Endodermal cell (in vitro differentiated cells): ENCODE results near the gene CLEC19A. TPM values are rescaled to one million over a fixed set of nuclear protein-coding genes. Genes with fewer than 3 reads are reported as not detected.

Experiments
- DNase-seq: peaks from one replicate; pipeline ENCODE4 v3.0.0-alpha.2; 2017
- H3K27ac ChIP-seq: 2 replicates; pipeline ENCODE4 v1.5.1; 2013; ENCODE audit warnings: mild to moderate bottlenecking, low read depth, low read length, moderate library complexity
- H3K27me3 ChIP-seq: 2 replicates; pipeline ENCODE4 v1.6.1; 2013; ENCODE audit warnings: mild to moderate bottlenecking, low read length, moderate library complexity; ENCODE audit not compliant: insufficient read depth, control insufficient read depth, poor library complexity, severe bottlenecking
- H3K36me3 ChIP-seq: 2 replicates; pipeline ENCODE4 v1.7.0; 2013; ENCODE audit warnings: mild to moderate bottlenecking, low read length, moderate library complexity; ENCODE audit not compliant: control insufficient read depth, insufficient read depth
- H3K4me1 ChIP-seq: one replicate; pipeline ENCODE4 v1.7.0; 2013; ENCODE audit warnings: low read length; ENCODE audit not compliant: control insufficient read depth, insufficient read depth
- H3K4me3 ChIP-seq: 2 replicates; pipeline ENCODE4 v1.5.1; 2013; ENCODE audit warnings: mild to moderate bottlenecking, low read length, moderate library complexity
- H3K9ac ChIP-seq: 2 replicates; pipeline ENCODE4 v1.6.1; 2013; ENCODE audit warnings: mild to moderate bottlenecking, low read length, moderate library complexity; ENCODE audit not compliant: poor library complexity, severe bottlenecking; ENCODE audit errors: extremely low read depth
- H3K9me3 ChIP-seq: 2 replicates; pipeline ENCODE4 v1.6.1; 2013; ENCODE audit warnings: mild to moderate bottlenecking, low read length, moderate library complexity; ENCODE audit not compliant: control insufficient read depth
- H3K27ac Mint-ChIP-seq: 2 replicates; pipeline ENCODE4 v1.8.0; 2020; ENCODE audit warnings: mixed read lengths
- H3K27me3 Mint-ChIP-seq: 2 replicates; pipeline ENCODE4 v1.8.0; 2021; ENCODE audit warnings: mild to moderate bottlenecking, mixed read lengths; ENCODE audit not compliant: insufficient read depth
- H3K36me3 Mint-ChIP-seq: 2 replicates; pipeline ENCODE4 v1.8.0; 2020; ENCODE audit warnings: low read depth, mixed read lengths
- H3K4me1 Mint-ChIP-seq: 2 replicates; pipeline ENCODE4 v1.8.0; 2020; ENCODE audit warnings: mixed read lengths
- H3K4me3 Mint-ChIP-seq: 2 replicates; pipeline ENCODE4 v1.8.0; 2020; ENCODE audit warnings: mild to moderate bottlenecking, moderate library complexity, mixed read lengths
- H3K9me3 Mint-ChIP-seq: 2 replicates; pipeline ENCODE4 v1.8.0; 2020; ENCODE audit warnings: mild to moderate bottlenecking, mixed read lengths
- CTCF ChIP-seq: fragments of 200-600 bp; sonication (generic); conservative IDR thresholded peaks from 2 replicates; pipeline ENCODE4 v1.5.0; 2021; ENCODE audit warnings: antibody characterized with exemption, mild to moderate bottlenecking
- WGBS, 2 experiments: methylation state at CpG; one replicate each; pipeline versions ENCODE4 v1.1.5 to v1.1.7; 2013; ENCODE audit warnings: missing lambda C conversion rate in 2 of 2, mixed read lengths in 1 of 2; ENCODE audit not compliant: insufficient coverage in 1 of 2, insufficient read length in 1 of 2; 5-methylcytosine and 5-hydroxymethylcytosine counted together
- total RNA-seq, 2 donors: library from RNA; stranded (reverse); fragmentation: NEBNext Ultra II Directional in 1 of 2; extraction: Animal tissue kit (Norgen Biotek cat#: 25700) in 1 of 2; gene quantifications; 2 replicates in 1 of 2; 3 replicates in 1 of 2; pipeline ENCODE4 v1.2.1, GENCODE V29; 2021

The CLEC19A gene
- total RNA-seq, 2 donors from 2014 or later, result 1.6 to 1.9 TPM

DNA sequence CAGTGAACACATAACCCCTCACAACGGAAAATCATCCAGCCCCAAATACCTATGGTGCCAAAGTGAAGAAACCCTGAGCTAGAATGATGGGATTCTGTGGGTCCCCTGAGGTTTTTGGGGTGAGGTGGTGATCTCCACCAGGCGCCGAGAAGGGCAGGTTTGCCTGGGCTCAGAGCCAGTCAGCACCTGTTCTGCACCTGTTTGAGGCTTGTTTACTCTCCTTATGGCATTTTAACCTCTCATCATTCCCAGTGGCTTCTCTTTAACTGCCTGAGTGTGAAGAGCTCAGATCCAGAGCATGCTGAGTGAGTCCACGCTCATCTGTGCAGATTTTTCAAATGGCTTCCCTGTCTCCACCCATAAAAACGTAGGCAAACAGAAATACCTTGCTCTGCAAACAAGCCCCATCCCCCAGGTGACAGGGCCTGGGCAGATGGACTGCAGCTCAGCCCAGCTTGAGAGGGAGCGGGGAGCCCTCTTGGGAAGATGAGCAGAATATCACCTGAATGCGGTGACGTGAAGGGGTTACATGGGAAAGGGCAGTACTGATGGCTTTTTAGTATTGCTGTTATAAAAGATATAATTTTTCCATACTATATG is 40.1 kb upstream of the CLEC19A start:
- peaks cover 5% of the 10 kb centered on the region for H3K9me3 Mint-ChIP-seq
- TF ChIP-seq CTCF, result no peak
- Histone ChIP-seq H3K9ac (no peak overlapping the region), H3K36me3 (peaks cover 19% of the 10 kb centered on the region), H3K4me3 (no peak overlapping the region), H3K4me1 (no peaks in the 10 kb centered on the region), H3K27ac (no peak overlapping the region), H3K27me3 (no peaks in the 10 kb centered on the region), H3K9me3 (peaks cover 8% of the 10 kb centered on the region)
- H3K27ac Mint-ChIP-seq, result no peak overlapping the region
- H3K4me3 Mint-ChIP-seq, result no peak overlapping the region
- 87% methylated on average over 6 of the region's 8 CpGs; no CpG with 5 or more reads in 1 of the 2 experiments for WGBS, 2 experiments
- peaks cover 3% of the 10 kb centered on the region for H3K4me1 Mint-ChIP-seq
- H3K36me3 Mint-ChIP-seq, result peaks cover 13% of the 10 kb centered on the region
- DNase-seq, result no peak
- H3K27me3 Mint-ChIP-seq, result no peaks in the 10 kb centered on the region

DNA sequence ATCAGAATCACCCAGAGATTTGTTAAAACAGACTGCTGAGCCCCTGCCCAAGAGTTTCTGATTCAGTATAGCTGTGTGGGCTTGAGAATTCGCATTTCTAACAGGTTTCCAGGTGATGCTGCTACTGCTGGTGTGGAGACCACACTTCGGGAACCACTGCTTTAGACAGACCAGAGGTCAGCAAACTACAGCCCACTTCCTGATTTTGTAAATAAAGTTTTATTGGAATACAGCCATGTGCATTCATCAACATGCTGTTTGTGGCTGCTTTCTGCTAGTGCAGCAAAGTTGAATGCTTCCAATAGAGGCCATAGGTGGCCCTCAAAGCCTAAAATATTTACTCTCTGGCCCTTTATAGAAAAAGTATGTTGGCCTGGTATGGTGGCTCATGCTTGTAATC is 32.6 kb upstream of the CLEC19A start:
- H3K27me3 Mint-ChIP-seq, result no peaks in the 10 kb centered on the region
- WGBS, 2 experiments, result 88 to 90% methylated on average over 2 of the region's 2 CpGs
- peaks cover 3% of the 10 kb centered on the region for H3K4me1 ChIP-seq
- no peak overlapping the region for H3K4me3 ChIP-seq
- no peak for TF ChIP-seq CTCF
- no peak overlapping the region for H3K9ac ChIP-seq
- no peak overlapping the region for H3K27ac Mint-ChIP-seq
- H3K27me3 ChIP-seq, result no peaks in the 10 kb centered on the region
- H3K36me3 ChIP-seq, result peaks cover 6% of the 10 kb centered on the region
- no peak overlapping the region for H3K27ac ChIP-seq
- no peak overlapping the region for H3K4me3 Mint-ChIP-seq
- no peak for DNase-seq
- H3K36me3 Mint-ChIP-seq, result peaks cover 4% of the 10 kb centered on the region
- peaks cover 2% of the 10 kb centered on the region for H3K9me3 Mint-ChIP-seq
- peaks cover 10% of the 10 kb centered on the region for H3K4me1 Mint-ChIP-seq
- H3K9me3 ChIP-seq, result peaks cover 3% of the 10 kb centered on the region

DNA sequence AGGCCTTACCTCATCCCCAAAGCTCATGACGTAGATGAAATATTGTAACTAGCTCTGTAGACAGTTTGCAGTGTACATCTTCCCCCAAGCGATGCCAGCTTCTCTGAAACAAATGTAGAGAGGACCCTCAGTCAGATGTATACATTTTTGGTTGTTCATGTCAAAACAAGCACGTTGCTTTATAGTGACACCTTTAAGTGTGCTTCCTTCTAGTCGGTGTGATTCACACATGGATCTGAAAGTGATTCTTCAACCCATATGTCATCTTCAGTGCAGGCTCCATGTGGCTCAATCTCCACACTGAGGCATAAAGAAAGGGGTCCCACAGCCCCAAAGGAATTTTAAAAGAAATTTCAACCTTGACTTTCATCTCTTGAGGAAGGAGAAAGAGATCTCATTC is 30.9 kb upstream of the CLEC19A start:
- TF ChIP-seq CTCF, result no peak
- peaks cover 13% of the 10 kb centered on the region for H3K4me1 Mint-ChIP-seq
- Histone ChIP-seq H3K4me3 (no peak overlapping the region), H3K4me1 (peaks cover 6% of the 10 kb centered on the region), H3K27me3 (no peaks in the 10 kb centered on the region), H3K9ac (no peak overlapping the region), H3K9me3 (no peaks in the 10 kb centered on the region), H3K36me3 (peaks cover 3% of the 10 kb centered on the region), H3K27ac (no peak overlapping the region)
- H3K9me3 Mint-ChIP-seq, result no peaks in the 10 kb centered on the region
- H3K36me3 Mint-ChIP-seq, result peaks cover 2% of the 10 kb centered on the region
- no peak overlapping the region for H3K4me3 Mint-ChIP-seq
- H3K27me3 Mint-ChIP-seq, result no peaks in the 10 kb centered on the region
- DNase-seq, result no peak
- no peak overlapping the region for H3K27ac Mint-ChIP-seq
- 90 to 92% methylated on average over 3 to 4 of the region's 4 CpGs for WGBS, 2 experiments
